Kidney (tissue), 14 donors: ENCODE measurements around the gene TST. TPM values are rescaled to one million over a fixed set of nuclear protein-coding genes. Genes with fewer than 3 reads are reported as not detected.

Experiments used
- DNase-seq, 5 donors: peaks; one replicate each; pipeline ENCODE4 v3.0.0-alpha.2; 2013 to 2020
- FAIRE-seq: peaks from 2 replicates; lab custom pipeline; 2012; peaks lifted over from hg19 to GRCh38; lab: Jason Lieb, UNC
- H3K27ac ChIP-seq, 2 donors: one replicate each; pipeline ENCODE4 v1.7.0; 2013; ENCODE audit warnings: low read depth in 2 of 2, low read length in 2 of 2, inconsistent platforms in 1 of 2
- H3K27me3 ChIP-seq: one replicate; pipeline ENCODE4 v1.7.1; 2013; ENCODE audit warnings: low read length, inconsistent platforms; ENCODE audit not compliant: control insufficient read depth, insufficient read depth
- H3K36me3 ChIP-seq, 3 donors: one replicate each; pipeline versions ENCODE4 v1.7.0 to v1.7.1; 2013; ENCODE audit warnings: low read length in 3 of 3, control low read depth in 1 of 3, inconsistent platforms in 1 of 3; ENCODE audit not compliant: insufficient read depth in 3 of 3, control insufficient read depth in 2 of 3
- H3K4me1 ChIP-seq, 3 donors: one replicate each; pipeline versions ENCODE4 v1.7.0 to v1.7.1; 2013; ENCODE audit warnings: low read length in 3 of 3, inconsistent platforms in 1 of 3, low read depth in 1 of 3; ENCODE audit not compliant: control insufficient read depth in 2 of 3, insufficient read depth in 2 of 3
- H3K4me3 ChIP-seq, 3 donors: one replicate each; pipeline versions ENCODE4 v1.7.0 to v1.8.1; 2013; ENCODE audit warnings: low read length in 3 of 3, control low read depth in 1 of 3, inconsistent platforms in 1 of 3
- H3K9ac ChIP-seq, 3 donors: one replicate each; pipeline versions ENCODE4 v1.7.0 to v1.7.1; 2013; ENCODE audit warnings: low read length in 3 of 3, control low read depth in 1 of 3, inconsistent platforms in 1 of 3
- H3K9me3 ChIP-seq, 3 donors: one replicate each; pipeline versions ENCODE4 v1.7.0 to v1.7.1; 2013; ENCODE audit warnings: low read length in 3 of 3, control low read depth in 1 of 3, inconsistent platforms in 1 of 3; ENCODE audit not compliant: control insufficient read depth in 2 of 3, insufficient read depth in 1 of 3
- CTCF ChIP-seq: IDR thresholded peaks from 3 replicates; pipeline ENCODE4 v1.5.1; 2012; ENCODE audit warnings: mild to moderate bottlenecking, moderate library complexity, borderline replicate concordance; ENCODE audit not compliant: insufficient read depth; ENCODE audit errors: extremely low read depth
- intact Hi-C: fragments of 100-400 bp; cut with DNase I; formaldehyde crosslinking; loops from one replicate; pipeline ENCODE4 v1.11.1; 2022
- polyA plus RNA-seq: library from polyadenylated mRNA; stranded (reverse); fragments of 350-450 nt; fragmentation: Illumina TruSeq; extraction: RNeasy Lipid Tissue Mini Kit (QIAGEN cat#74804); gene quantifications from one replicate; pipeline ENCODE4 v1.2.3, GENCODE V29; 2014; ENCODE audit warnings: low read depth, low replicate concordance; ENCODE audit not compliant: insufficient read depth
- total RNA-seq: library from RNA; stranded (reverse); fragmentation: NEBNext Ultra II Directional; extraction: Animal tissue kit (Norgen Biotek cat#: 25700); gene quantifications from one replicate; pipeline ENCODE4 v1.2.1, GENCODE V29; 2021
- donor health status: control.
- donor health status: control.
- donor health status: control.
- donor health status: control.
- donor health status: control.
- donor health status: DM: yes; HTN: yes; CAD: no.
- donor health status: Normal renal cell carcinoma (clear cell type).

The TST gene
- total and polyA plus RNA-seq, 2 donors from 2014 or later = 48.7 to 283 TPM

- DNase-seq = no peak
- Histone ChIP-seq H3K9ac (no peak overlapping the region), H3K4me1 (no peaks in the 10 kb centered on the region), H3K4me3 (no peak overlapping the region), H3K27ac (no peak overlapping the region), H3K27me3 (no peaks in the 10 kb centered on the region), H3K36me3 (no peaks in the 10 kb centered on the region), H3K9me3 (peaks cover 0 to 3% (median 0%) of the 10 kb centered on the region in 3 donors)
- no peak for FAIRE-seq
- intact Hi-C loops = no loop called here
- TF ChIP-seq CTCF = no peak
Measured at GRCh38 chr22:36964106-36964505, 55.1 kb downstream of the TST start.

- H3K9me3 ChIP-seq = peaks cover 0 to 3% (median 0%) of the 10 kb centered on the region in 3 donors
- no peak for TF ChIP-seq CTCF
- H3K9ac ChIP-seq = no peak overlapping the region
- no peaks in the 10 kb centered on the region for H3K4me1 ChIP-seq
- intact Hi-C loops = no loop called here
- H3K4me3 ChIP-seq = no peak overlapping the region
- H3K27me3 ChIP-seq = no peaks in the 10 kb centered on the region
- H3K27ac ChIP-seq = no peak overlapping the region
- DNase-seq (no peak), FAIRE-seq (no peak)
- H3K36me3 ChIP-seq = no peaks in the 10 kb centered on the region
Measured at GRCh38 chr22:36963302-36963701, 55.9 kb downstream of the TST start.

- FAIRE-seq (no peak), DNase-seq (no peak)
- intact Hi-C loops = no loop called here
- Histone ChIP-seq H3K27ac (no peak overlapping the region), H3K36me3 (no peaks in the 10 kb centered on the region), H3K4me3 (no peak overlapping the region), H3K4me1 (no peaks in the 10 kb centered on the region), H3K9ac (no peak overlapping the region), H3K27me3 (no peaks in the 10 kb centered on the region), H3K9me3 (peaks cover 0 to 3% (median 0%) of the 10 kb centered on the region in 3 donors)
- TF ChIP-seq CTCF = no peak
Measured at GRCh38 chr22:36961626-36962025, 57.6 kb downstream of the TST start.

Other genes starting within 250 kb of the TST start
- gene IFT27, start 243.3 kb downstream of the TST start, total RNA-seq = 33.1 TPM
- 52.7 TPM for gene IFT27, start 243.3 kb downstream of the TST start, polyA plus RNA-seq
- 2.1 TPM for gene PVALB, start 202.4 kb downstream of the TST start, total RNA-seq
- 400 TPM for gene PVALB, start 202.4 kb downstream of the TST start, polyA plus RNA-seq
- 19.4 TPM for gene NCF4, start 158.4 kb downstream of the TST start, total RNA-seq
- 4.7 TPM for gene NCF4, start 158.4 kb downstream of the TST start, polyA plus RNA-seq
- gene CSF2RB, start 105.8 kb downstream of the TST start, total RNA-seq = 11.4 TPM
- 1.0 TPM for gene CSF2RB, start 105.8 kb downstream of the TST start, polyA plus RNA-seq
- 44.4 TPM for gene MPST, start 295 bp upstream of the TST start, total RNA-seq
- gene MPST, start 295 bp upstream of the TST start, polyA plus RNA-seq = 167 TPM
- gene KCTD17, start 32.3 kb upstream of the TST start, total RNA-seq = 13.9 TPM
- 9.6 TPM for gene KCTD17, start 32.3 kb upstream of the TST start, polyA plus RNA-seq
- 1.4 TPM for gene TMPRSS6, start 90.3 kb upstream of the TST start, total RNA-seq
- not detected for gene TMPRSS6, start 90.3 kb upstream of the TST start, polyA plus RNA-seq
- gene IL2RB, start 130.5 kb upstream of the TST start, total RNA-seq = 7.6 TPM
- gene IL2RB, start 130.5 kb upstream of the TST start, polyA plus RNA-seq = 0.32 TPM
- gene C1QTNF6, start 168.8 kb upstream of the TST start, total RNA-seq = 8.0 TPM
- 3.2 TPM for gene C1QTNF6, start 168.8 kb upstream of the TST start, polyA plus RNA-seq
- gene SSTR3, start 193.0 kb upstream of the TST start, total RNA-seq = 0.13 TPM
- 0.56 TPM for gene SSTR3, start 193.0 kb upstream of the TST start, polyA plus RNA-seq
- gene RAC2, start 224.8 kb upstream of the TST start, total RNA-seq = 38.6 TPM
- 4.5 TPM for gene RAC2, start 224.8 kb upstream of the TST start, polyA plus RNA-seq